ENCODE measurements around the gene DGKQ. TPM values are rescaled to one million over a fixed set of nuclear protein-coding genes. Genes with fewer than 3 reads are reported as not detected.

The DGKQ gene
- total and polyA plus RNA-seq, 2 of the 13 experiments (the other 11 are each of a cell fraction or from before 2014, with no cell fraction given) = 4.5 to 7.2 TPM

- TF ChIP-seq ZNF326 (CRISPR knock-in tag; IDR thresholded peaks at IDR 0.05; ENCODE audit: borderline replicate concordance) (no peak), RXRA (CRISPR knock-in tag; IDR thresholded peaks at IDR 0.05) (peak; percentile 51; the same call in 1 of the 2 replicates), ATF4 (CRISPR knock-in tag; IDR thresholded peaks at IDR 0.05) (no peak), GTF2F1 (IDR thresholded peaks at IDR 0.05; ENCODE audit: low read length) (no peak), TAF1 (CRISPR knock-in tag; IDR thresholded peaks at IDR 0.05) (peak; percentile 83), TFDP2 (CRISPR knock-in tag; IDR thresholded peaks at IDR 0.05) (peak; percentile 70), HDAC2 (CRISPR knock-in tag; IDR thresholded peaks at IDR 0.05) (peak; percentile 39; the same call in 1 of the 2 replicates), ERF (CRISPR knock-in tag; IDR thresholded peaks at IDR 0.05) (no peak; the same call in 1 of the 2 replicates), ZNF639 (CRISPR knock-in tag; conservative IDR thresholded peaks at IDR 0.05) (peak; percentile 77), SP1 (IDR thresholded peaks at IDR 0.05) (no peak), SP1 (CRISPR knock-in tag; IDR thresholded peaks at IDR 0.05) (no peak), SNAI1 (CRISPR knock-in tag; IDR thresholded peaks at IDR 0.05; ENCODE audit: borderline replicate concordance) (no peak), THYN1 (CRISPR knock-in tag; IDR thresholded peaks at IDR 0.05; ENCODE audit: borderline replicate concordance, low read depth) (no peak), ZNF552 (CRISPR knock-in tag; IDR thresholded peaks at IDR 0.05; ENCODE audit: borderline replicate concordance) (0 out of 2 replicates have a peak, but pooled peaks have one; percentile 17), ZNF556 (CRISPR knock-in tag; IDR thresholded peaks at IDR 0.05; ENCODE audit: borderline replicate concordance) (no peak), SAP130 (CRISPR knock-in tag; IDR thresholded peaks at IDR 0.05; ENCODE audit: low read depth) (peak; percentile 97), NR2F6 (IDR thresholded peaks at IDR 0.05) (no peak), NR2F6 (CRISPR knock-in tag; IDR thresholded peaks at IDR 0.05) (no peak), ZBTB44 (CRISPR knock-in tag; IDR thresholded peaks at IDR 0.05) (no peak; the same call in 1 of the 2 replicates), PHB2 (IDR thresholded peaks at IDR 0.05; ENCODE audit: partially characterized antibody) (no peak), DNMT1 (CRISPR knock-in tag; IDR thresholded peaks at IDR 0.05) (no peak), TFE3 (CRISPR knock-in tag; IDR thresholded peaks at IDR 0.05) (no peak; the same call in 1 of the 2 replicates), RARA (CRISPR knock-in tag; IDR thresholded peaks at IDR 0.05) (no peak), KLF9 (CRISPR knock-in tag; IDR thresholded peaks at IDR 0.05; ENCODE audit: low read depth) (no peak), GZF1 (CRISPR knock-in tag; IDR thresholded peaks at IDR 0.05) (no peak)
These were observed 41.2 kb downstream of the DGKQ start, which contains the start of the genes GAK and TMEM175 (continued) for GRCh38 chr4:931960-932712.
